IPS-20b (cell line): ENCODE results near the gene ZKSCAN3.

Experiments
- H3K27ac ChIP-seq: one replicate; pipeline ENCODE4 v1.5.1; 2013; ENCODE audit warnings: low read length
- H3K27me3 ChIP-seq: 2 replicates; pipeline ENCODE4 v1.6.1; 2013; ENCODE audit warnings: mild to moderate bottlenecking, low read length, inconsistent platforms; ENCODE audit not compliant: insufficient read depth
- H3K36me3 ChIP-seq: 2 replicates; pipeline ENCODE4 v1.6.1; 2013; ENCODE audit warnings: low read depth, mild to moderate bottlenecking, inconsistent platforms, low read length, moderate library complexity; ENCODE audit not compliant: insufficient read depth
- H3K4me1 ChIP-seq: 2 replicates; pipeline ENCODE4 v1.6.1; 2013; ENCODE audit warnings: mild to moderate bottlenecking, control low read depth, inconsistent platforms, low read length, moderate library complexity; ENCODE audit not compliant: insufficient read depth
- H3K4me3 ChIP-seq: 2 replicates; pipeline ENCODE4 v1.5.1; 2013; ENCODE audit warnings: mild to moderate bottlenecking, low read length, inconsistent platforms
- H3K9ac ChIP-seq: 2 replicates; pipeline ENCODE4 v1.6.1; 2013; ENCODE audit warnings: low read depth, mild to moderate bottlenecking, inconsistent platforms, low read length, moderate library complexity
- H3K9me3 ChIP-seq: 2 replicates; pipeline ENCODE4 v1.6.1; 2013; ENCODE audit warnings: mild to moderate bottlenecking, low read depth, low read length, inconsistent platforms; ENCODE audit not compliant: insufficient read depth

ZKSCAN3 gene

GRCh38 chr6:28333047-28333446, 16.7 kb upstream of the ZKSCAN3 start:
- Histone ChIP-seq H3K4me3 (no peak overlapping the region), H3K27ac (no peak overlapping the region), H3K4me1 (peaks cover 15% of the 10 kb centered on the region; the same call in 1 of the 2 replicates), H3K36me3 (0 out of 2 replicates have a peak, but pooled peaks cover 6% of the 10 kb centered on the region), H3K9ac (no peak overlapping the region), H3K9me3 (peaks cover 9% of the 10 kb centered on the region), H3K27me3 (no peaks in the 10 kb centered on the region)

GRCh38 chr6:28333599-28334018, 16.1 kb upstream of the ZKSCAN3 start:
- H3K4me3 ChIP-seq: no peak overlapping the region
- peaks cover 15% of the 10 kb centered on the region; the same call in 1 of the 2 replicates for H3K4me1 ChIP-seq
- H3K36me3 ChIP-seq: 0 out of 2 replicates have a peak, but pooled peaks cover 6% of the 10 kb centered on the region
- no peak overlapping the region for H3K27ac ChIP-seq
- peaks cover 9% of the 10 kb centered on the region for H3K9me3 ChIP-seq
- H3K9ac ChIP-seq: no peak overlapping the region
- H3K27me3 ChIP-seq: no peaks in the 10 kb centered on the region

GRCh38 chr6:28334286-28335039, 15.3 kb upstream of the ZKSCAN3 start:
- Histone ChIP-seq H3K27ac (peak overlapping the region; percentile 96), H3K27me3 (no peaks in the 10 kb centered on the region), H3K4me3 (peak overlapping the region; percentile 99), H3K9ac (peak overlapping the region; percentile 100; the same call in 1 of the 2 replicates), H3K4me1 (peaks cover 15% of the 10 kb centered on the region; the same call in 1 of the 2 replicates), H3K9me3 (peaks cover 1% of the 10 kb centered on the region; the same call in 1 of the 2 replicates), H3K36me3 (no peaks in the 10 kb centered on the region)

GRCh38 chr6:28335040-28335563, 14.6 kb upstream of the ZKSCAN3 start:
- H3K4me3 ChIP-seq: peak overlapping the region; percentile 99
- H3K9me3 ChIP-seq: no peaks in the 10 kb centered on the region
- peak overlapping the region; percentile 96 for H3K27ac ChIP-seq
- no peaks in the 10 kb centered on the region for H3K36me3 ChIP-seq
- peak overlapping the region; percentile 100 for H3K9ac ChIP-seq
- no peaks in the 10 kb centered on the region for H3K27me3 ChIP-seq
- H3K4me1 ChIP-seq: peaks cover 15% of the 10 kb centered on the region; the same call in 1 of the 2 replicates

- H3K9ac ChIP-seq: peak within 1 kb of the TSS; percentile 100
- H3K27me3 ChIP-seq: no peaks in the 10 kb centered on the region
- H3K27ac ChIP-seq: peak within 1 kb of the TSS; percentile 96
Observed at GRCh38 chr6:28335564-28336283, 14.0 kb upstream of the ZKSCAN3 start, which contains the start of gene ZSCAN31. ZSCAN31 (minus strand) TSS chr6:28336148; CDS start chr6:28329683, 6,465 bp downstream.

GRCh38 chr6:28336284-28337120, 13.2 kb upstream of the ZKSCAN3 start:
- Histone ChIP-seq H3K36me3 (no peaks in the 10 kb centered on the region), H3K27ac (peak overlapping the region; percentile 96)

More at GRCh38 chr6:28335564-28336283, 14.0 kb upstream of the ZKSCAN3 start, which contains the start of gene ZSCAN31:
- Histone ChIP-seq H3K9me3 (no peaks in the 10 kb centered on the region), H3K4me3 (peak within 1 kb of the TSS; percentile 99), H3K4me1 (peaks cover 15% of the 10 kb centered on the region; the same call in 1 of the 2 replicates), H3K36me3 (no peaks in the 10 kb centered on the region)

GRCh38 chr6:28337121-28337520, 12.6 kb upstream of the ZKSCAN3 start:
- peak overlapping the region; percentile 100 for H3K9ac ChIP-seq
- peak overlapping the region; percentile 99 for H3K4me3 ChIP-seq
- H3K27me3 ChIP-seq: no peaks in the 10 kb centered on the region
- no peak overlapping the region for H3K27ac ChIP-seq
- peaks cover 15% of the 10 kb centered on the region; the same call in 1 of the 2 replicates for H3K4me1 ChIP-seq
- H3K36me3 ChIP-seq: no peaks in the 10 kb centered on the region
- H3K9me3 ChIP-seq: no peaks in the 10 kb centered on the region

More at GRCh38 chr6:28336284-28337120, 13.2 kb upstream of the ZKSCAN3 start:
- H3K9ac ChIP-seq: peak overlapping the region; percentile 100
- H3K4me1 ChIP-seq: peaks cover 15% of the 10 kb centered on the region; the same call in 1 of the 2 replicates
- H3K4me3 ChIP-seq: peak overlapping the region; percentile 99
- no peaks in the 10 kb centered on the region for H3K9me3 ChIP-seq
- no peaks in the 10 kb centered on the region for H3K27me3 ChIP-seq

- peaks cover 7% of the 10 kb centered on the region; the same call in 1 of the 2 replicates for H3K4me1 ChIP-seq
- H3K27me3 ChIP-seq: peaks cover 8% of the 10 kb centered on the region
- H3K4me3 ChIP-seq: no peak overlapping the region
- no peak overlapping the region for H3K9ac ChIP-seq
- H3K36me3 ChIP-seq: no peaks in the 10 kb centered on the region
- no peaks in the 10 kb centered on the region for H3K9me3 ChIP-seq
- H3K27ac ChIP-seq: no peak overlapping the region
Observed at GRCh38 chr6:28340310-28341095, 9.2 kb upstream of the ZKSCAN3 start.

- Histone ChIP-seq H3K9me3 (no peaks in the 10 kb centered on the region), H3K27ac (no peak overlapping the region), H3K4me3 (no peak overlapping the region)
Observed at GRCh38 chr6:28343898-28344677, 5.7 kb upstream of the ZKSCAN3 start.

GRCh38 chr6:28345201-28345600, 4.5 kb upstream of the ZKSCAN3 start:
- H3K4me3 ChIP-seq: no peak overlapping the region
- peaks cover 20% of the 10 kb centered on the region for H3K27me3 ChIP-seq
- no peaks in the 10 kb centered on the region for H3K36me3 ChIP-seq
- no peak overlapping the region for H3K9ac ChIP-seq
- no peaks in the 10 kb centered on the region for H3K4me1 ChIP-seq
- no peaks in the 10 kb centered on the region for H3K9me3 ChIP-seq
- no peak overlapping the region for H3K27ac ChIP-seq

More at GRCh38 chr6:28343898-28344677, 5.7 kb upstream of the ZKSCAN3 start:
- no peaks in the 10 kb centered on the region for H3K4me1 ChIP-seq
- no peaks in the 10 kb centered on the region for H3K36me3 ChIP-seq
- no peak overlapping the region for H3K9ac ChIP-seq
- peaks cover 20% of the 10 kb centered on the region for H3K27me3 ChIP-seq
